ENCODE measurements around the gene MARF1. TPM values are rescaled to one million over a fixed set of nuclear protein-coding genes. Genes with fewer than 3 reads are reported as not detected.
"Not testable (repeated sequence)": the region's sequence is repeated elsewhere in the genome, so short reads cannot be mapped to it uniquely, and the experiment has no call there.

The MARF1 gene
- total RNA-seq, 1 donor from 2014 or later: 70.5 TPM

- peaks cover 7% of the 10 kb centered on the region for H3K4me1 Mint-ChIP-seq (ENCODE audit: low read depth, unreplicated experiment)
- no peak overlapping the region for H3K27ac Mint-ChIP-seq (ENCODE audit: unreplicated experiment)
- no peak for DNase-seq
- peaks cover 5% of the 10 kb centered on the region for H3K27me3 Mint-ChIP-seq (ENCODE audit: unreplicated experiment)
- no peak for TF ChIP-seq CTCF (IDR thresholded peaks at IDR 0.05; ENCODE audit: partially characterized antibody, unreplicated experiment)
- H3K9me3 Mint-ChIP-seq (ENCODE audit: unreplicated experiment): peaks cover 5% of the 10 kb centered on the region
- H3K4me3 Mint-ChIP-seq (ENCODE audit: unreplicated experiment): no peak overlapping the region
- H3K36me3 Mint-ChIP-seq (ENCODE audit: unreplicated experiment): peaks cover 7% of the 10 kb centered on the region
Observed at GRCh38 chr16:15576960-15577958, 65.7 kb downstream of the MARF1 start.

GRCh38 chr16:15575293-15576049 lies 67.5 kb downstream of the MARF1 start:
- Mint-ChIP-seq H3K4me1 (ENCODE audit: low read depth, unreplicated experiment) (peaks cover 7% of the 10 kb centered on the region), H3K36me3 (ENCODE audit: unreplicated experiment) (no peaks in the 10 kb centered on the region), H3K9me3 (ENCODE audit: unreplicated experiment) (peaks cover 3% of the 10 kb centered on the region), H3K27ac (ENCODE audit: unreplicated experiment) (no peak overlapping the region), H3K4me3 (ENCODE audit: unreplicated experiment) (no peak overlapping the region), H3K27me3 (ENCODE audit: unreplicated experiment) (peaks cover 2% of the 10 kb centered on the region)
- no peak for DNase-seq
- no peak for TF ChIP-seq CTCF (IDR thresholded peaks at IDR 0.05; ENCODE audit: partially characterized antibody, unreplicated experiment)

GRCh38 chr16:15574614-15574948 lies 68.4 kb downstream of the MARF1 start:
- H3K4me3 Mint-ChIP-seq (ENCODE audit: unreplicated experiment): no peak overlapping the region
- peaks cover 2% of the 10 kb centered on the region for H3K27me3 Mint-ChIP-seq (ENCODE audit: unreplicated experiment)
- no peak for DNase-seq
- H3K36me3 Mint-ChIP-seq (ENCODE audit: unreplicated experiment): no peaks in the 10 kb centered on the region
- TF ChIP-seq CTCF (IDR thresholded peaks at IDR 0.05; ENCODE audit: partially characterized antibody, unreplicated experiment): no peak
- H3K4me1 Mint-ChIP-seq (ENCODE audit: low read depth, unreplicated experiment): peaks cover 7% of the 10 kb centered on the region
- peaks cover 3% of the 10 kb centered on the region for H3K9me3 Mint-ChIP-seq (ENCODE audit: unreplicated experiment)
- no peak overlapping the region for H3K27ac Mint-ChIP-seq (ENCODE audit: unreplicated experiment)

- not testable (repeated sequence) for H3K27me3 Mint-ChIP-seq (ENCODE audit: unreplicated experiment)
Observed at GRCh38 chr16:15573896-15574613, 68.9 kb downstream of the MARF1 start.

GRCh38 chr16:15573274-15573895 lies 69.6 kb downstream of the MARF1 start:
- H3K36me3 Mint-ChIP-seq (ENCODE audit: unreplicated experiment): no peaks in the 10 kb centered on the region
- no peak overlapping the region for H3K27ac Mint-ChIP-seq (ENCODE audit: unreplicated experiment)

More at GRCh38 chr16:15573896-15574613, 68.9 kb downstream of the MARF1 start:
- not testable (repeated sequence) for H3K4me1 Mint-ChIP-seq (ENCODE audit: low read depth, unreplicated experiment); H3K36me3 Mint-ChIP-seq (ENCODE audit: unreplicated experiment); H3K27ac Mint-ChIP-seq (ENCODE audit: unreplicated experiment); DNase-seq; H3K9me3 Mint-ChIP-seq (ENCODE audit: unreplicated experiment); H3K4me3 Mint-ChIP-seq (ENCODE audit: unreplicated experiment)

More at GRCh38 chr16:15573274-15573895, 69.6 kb downstream of the MARF1 start:
- TF ChIP-seq CTCF (IDR thresholded peaks at IDR 0.05; ENCODE audit: partially characterized antibody, unreplicated experiment): no peak
- H3K4me1 Mint-ChIP-seq (ENCODE audit: low read depth, unreplicated experiment): peaks cover 7% of the 10 kb centered on the region
- H3K4me3 Mint-ChIP-seq (ENCODE audit: unreplicated experiment): no peak overlapping the region
- H3K9me3 Mint-ChIP-seq (ENCODE audit: unreplicated experiment): peaks cover 3% of the 10 kb centered on the region
- peaks cover 2% of the 10 kb centered on the region for H3K27me3 Mint-ChIP-seq (ENCODE audit: unreplicated experiment)
- no peak for DNase-seq
